CD8-positive, alpha-beta memory T cell (primary cell): ENCODE data around the gene CR1L. TPM values are rescaled to one million over a fixed set of nuclear protein-coding genes. Genes with fewer than 3 reads are reported as not detected.
"Not testable (repeated sequence)": the region's sequence is repeated elsewhere in the genome, so short reads cannot be mapped to it uniquely, and the experiment has no call there.

Experiments
- CTCF ChIA-PET: fragments of 350-600 bp; sonication (Branson Sonifier 250); formaldehyde crosslinking; loops from one replicate; lab custom pipeline; 2021; ENCODE audit warnings: antibody characterized with exemption; lab: Charles Lee
- POLR2A ChIA-PET: fragments of 350-600 bp; sonication (Branson Sonifier 250); formaldehyde crosslinking; loops from one replicate; lab custom pipeline; 2021; ENCODE audit warnings: antibody characterized with exemption; lab: Charles Lee
- DNase-seq, 5 donors: peaks; one replicate each; pipeline versions ENCODE4 v3.0.0 to v3.0.0-alpha.2; 2020 to 2022; ENCODE audit warnings: mixed read lengths in 1 of 5
- H3K27ac ChIP-seq: one replicate; pipeline ENCODE4 v1.7.0; 2013; ENCODE audit warnings: low read depth, mild to moderate bottlenecking, low read length, moderate library complexity
- H3K27me3 ChIP-seq: 2 replicates; pipeline ENCODE4 v1.7.0; 2013; ENCODE audit warnings: low read length, mild to moderate bottlenecking; ENCODE audit not compliant: insufficient read depth, poor library complexity, severe bottlenecking
- H3K36me3 ChIP-seq: 2 replicates; pipeline ENCODE4 v1.7.0; 2013; ENCODE audit warnings: mild to moderate bottlenecking, low read length, moderate library complexity; ENCODE audit not compliant: insufficient read depth
- H3K4me1 ChIP-seq: 2 replicates; pipeline ENCODE4 v1.7.0; 2013; ENCODE audit warnings: mild to moderate bottlenecking, low read length, moderate library complexity; ENCODE audit not compliant: insufficient read depth
- H3K4me3 ChIP-seq: 2 replicates; pipeline ENCODE4 v1.7.0; 2013; ENCODE audit warnings: mild to moderate bottlenecking, low read length
- H3K9me3 ChIP-seq: 2 replicates; pipeline ENCODE4 v1.7.0; 2013; ENCODE audit warnings: mild to moderate bottlenecking, low read length
- H3K27ac Mint-ChIP-seq, 8 donors: one replicate each; pipeline ENCODE4 v1.8.0; 2020 to 2021; ENCODE audit warnings: mixed read lengths in 8 of 8, mild to moderate bottlenecking in 6 of 8, inconsistent platforms in 3 of 8, moderate library complexity in 3 of 8
- H3K27me3 Mint-ChIP-seq, 2 donors: one replicate each; pipeline ENCODE4 v1.8.0; 2020 to 2021; ENCODE audit warnings: mixed read lengths in 2 of 2, mild to moderate bottlenecking in 1 of 2, moderate library complexity in 1 of 2
- H3K36me3 Mint-ChIP-seq, 3 donors: one replicate each; pipeline ENCODE4 v1.8.0; 2020 to 2021; ENCODE audit warnings: mixed read lengths in 3 of 3, inconsistent platforms in 1 of 3, mild to moderate bottlenecking in 1 of 3
- H3K4me1 Mint-ChIP-seq, 3 donors: one replicate each; pipeline ENCODE4 v1.8.0; 2020 to 2021; ENCODE audit warnings: mixed read lengths in 3 of 3, inconsistent platforms in 1 of 3, mild to moderate bottlenecking in 1 of 3
- H3K4me3 Mint-ChIP-seq, 7 donors: one replicate each; pipeline ENCODE4 v1.8.0; 2020 to 2021; ENCODE audit warnings: mixed read lengths in 7 of 7, mild to moderate bottlenecking in 6 of 7, moderate library complexity in 4 of 7, inconsistent platforms in 2 of 7
- H3K9me3 Mint-ChIP-seq, 5 donors: one replicate each; pipeline ENCODE4 v1.8.0; 2020 to 2022; ENCODE audit warnings: mixed read lengths in 5 of 5, mild to moderate bottlenecking in 3 of 5, moderate library complexity in 2 of 5, inconsistent platforms in 1 of 5
- polyA plus RNA-seq: library from polyadenylated mRNA; unstranded; fragments of 300-500 nt; fragmentation: Illumina TruSeq; gene quantifications from one replicate; pipeline ENCODE4 v1.2.3, GENCODE V29; 2021
- total RNA-seq, 2 experiments: library from RNA; stranded (reverse); gene quantifications; one replicate each; pipeline ENCODE4 v1.2.3, GENCODE V29; 2021

Gene CR1L
- total and polyA plus RNA-seq, 3 experiments from 2014 or later = not detected

DNA sequence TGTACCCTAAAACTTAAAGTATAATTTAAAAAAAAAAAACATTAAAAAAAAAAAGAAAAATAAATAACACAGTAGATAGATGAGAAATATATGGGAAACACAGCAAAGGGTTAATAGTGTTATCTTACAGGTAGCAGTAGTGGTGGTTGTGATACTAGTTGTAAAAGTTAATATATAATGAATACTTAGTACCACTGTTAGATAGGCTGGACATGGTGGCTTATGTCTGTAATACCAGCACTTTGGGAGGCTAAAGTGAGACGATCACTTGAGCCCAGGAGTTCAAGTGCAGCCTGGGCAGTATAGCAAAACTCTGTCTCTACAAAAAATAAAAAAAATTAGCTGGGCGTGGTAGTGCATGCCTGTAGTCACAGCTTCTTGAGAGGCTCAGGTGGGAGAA lies 74.3 kb downstream of the CR1L start:
- Mint-ChIP-seq H3K27me3 (peaks cover 3 to 6% of the 10 kb centered on the region in 2 donors), H3K4me1 (no peaks in the 10 kb centered on the region), H3K27ac (peak overlapping the region in 1 of 8 donors; percentile 47), H3K4me3 (no peak overlapping the region), H3K9me3 (peaks cover 0 to 4% (median 2%) of the 10 kb centered on the region in 5 donors), H3K36me3 (peaks cover 0 to 7% (median 0%) of the 10 kb centered on the region in 3 donors)
- DNase-seq = no peak
- Histone ChIP-seq H3K36me3 (no peaks in the 10 kb centered on the region), H3K27me3 (no peaks in the 10 kb centered on the region), H3K9me3 (no peaks in the 10 kb centered on the region), H3K27ac (no peak overlapping the region), H3K4me3 (no peak overlapping the region), H3K4me1 (no peaks in the 10 kb centered on the region)
- ChIA-PET POLR2A (no interaction called here), CTCF (interaction anchor here (0.7 kb wide), 1 partner anchor 78 kb away, joined by 3 read pairs; no protein-coding TSS in a partner anchor)

DNA sequence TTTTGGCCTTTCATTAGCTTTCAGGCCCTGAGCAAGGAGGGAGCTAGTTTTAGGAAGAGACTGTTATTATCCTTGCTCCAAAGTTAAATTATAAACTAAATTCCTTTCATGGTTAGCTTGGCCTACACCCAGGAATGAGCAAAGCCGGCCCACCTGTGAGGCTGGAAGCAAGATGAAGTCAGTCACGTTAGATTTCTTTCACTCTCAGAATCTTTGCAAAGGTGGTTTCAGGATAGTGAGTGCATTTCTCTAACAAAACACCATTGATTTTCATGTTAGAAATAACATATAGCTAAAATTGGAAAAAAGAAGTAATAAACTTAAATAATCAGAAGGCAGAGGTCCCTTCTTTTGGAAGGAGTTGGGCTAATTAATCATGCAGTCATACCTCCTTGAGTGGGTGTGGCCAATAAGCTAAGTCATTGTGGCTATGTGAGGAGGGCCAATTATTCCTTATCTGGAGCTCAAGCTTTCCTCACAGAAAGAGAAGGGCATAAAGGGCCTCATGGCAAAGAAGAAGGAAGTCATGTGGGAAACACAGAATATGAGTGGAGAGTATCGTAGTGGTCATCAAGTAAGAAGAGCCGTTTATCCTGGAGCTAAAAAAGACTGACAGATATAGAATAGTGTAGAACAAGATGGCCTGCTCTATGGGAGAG lies 83.4 kb downstream of the CR1L start:
- H3K4me3 Mint-ChIP-seq, H3K9me3 ChIP-seq, H3K27me3 Mint-ChIP-seq, H3K27me3 ChIP-seq, H3K36me3 ChIP-seq, H3K27ac Mint-ChIP-seq, H3K9me3 Mint-ChIP-seq, H3K4me1 ChIP-seq, DNase-seq, H3K27ac ChIP-seq, CTCF ChIA-PET, H3K4me3 ChIP-seq: not testable (repeated sequence)
- H3K4me1 Mint-ChIP-seq = peaks cover 9 to 17% (median 12%) of the 10 kb centered on the region in 3 donors
- peaks cover 0 to 17% (median 0%) of the 10 kb centered on the region in 3 donors for H3K36me3 Mint-ChIP-seq
- POLR2A ChIA-PET = interaction anchor here (0.7 kb wide), 1 partner anchor 63 kb away, joined by 9 read pairs; no protein-coding TSS in a partner anchor

GRCh38 chr1:207737503-207738157 lies 92.7 kb downstream of the CR1L start:
- H3K27ac Mint-ChIP-seq, H3K36me3 ChIP-seq, H3K4me1 Mint-ChIP-seq, POLR2A ChIA-PET, H3K27ac ChIP-seq, H3K27me3 ChIP-seq, H3K4me1 ChIP-seq, H3K36me3 Mint-ChIP-seq, H3K4me3 ChIP-seq, H3K4me3 Mint-ChIP-seq, DNase-seq, H3K9me3 Mint-ChIP-seq, H3K27me3 Mint-ChIP-seq, CTCF ChIA-PET, H3K9me3 ChIP-seq: not testable (repeated sequence)

GRCh38 chr1:207738158-207738659 lies 93.3 kb downstream of the CR1L start:
- CTCF ChIA-PET, H3K36me3 ChIP-seq, H3K9me3 ChIP-seq, POLR2A ChIA-PET, H3K4me1 ChIP-seq, H3K27ac Mint-ChIP-seq, H3K27me3 Mint-ChIP-seq, H3K9me3 Mint-ChIP-seq, H3K36me3 Mint-ChIP-seq, H3K27me3 ChIP-seq, H3K4me3 Mint-ChIP-seq, H3K4me1 Mint-ChIP-seq, H3K4me3 ChIP-seq, H3K27ac ChIP-seq: not testable (repeated sequence)
- DNase-seq = peak in 2 of 5 donors; percentile 23 to 79

DNA sequence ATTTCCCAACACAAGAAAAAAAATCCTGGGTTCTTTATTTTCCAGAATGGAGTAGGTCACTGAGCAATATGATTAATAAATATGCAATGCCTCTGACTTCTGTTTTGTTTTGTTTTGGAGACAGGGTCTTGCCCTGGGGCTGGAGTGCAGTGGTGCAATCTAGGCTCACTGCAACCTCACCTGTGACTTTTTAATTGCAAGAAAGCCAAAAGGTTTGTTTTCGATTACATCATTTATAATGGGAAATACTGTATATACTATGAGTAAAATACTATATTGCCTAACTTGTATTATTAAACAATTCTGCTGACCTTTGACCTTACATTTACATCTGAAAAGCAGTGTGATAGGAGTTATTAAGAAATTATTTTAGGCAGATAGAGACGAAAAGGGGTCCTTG lies 95.3 kb downstream of the CR1L start:
- no peak for DNase-seq
- Mint-ChIP-seq H3K9me3 (peaks cover 0 to 2% (median 2%) of the 10 kb centered on the region in 5 donors), H3K4me1 (peaks cover 2 to 8% (median 6%) of the 10 kb centered on the region in 3 donors), H3K4me3 (no peak overlapping the region), H3K27me3 (peaks cover 0 to 4% of the 10 kb centered on the region in 2 donors), H3K27ac (no peak overlapping the region), H3K36me3 (no peaks in the 10 kb centered on the region)
- Histone ChIP-seq H3K36me3 (no peaks in the 10 kb centered on the region), H3K4me3 (no peak overlapping the region), H3K4me1 (no peaks in the 10 kb centered on the region), H3K27ac (no peak overlapping the region), H3K9me3 (no peaks in the 10 kb centered on the region), H3K27me3 (no peaks in the 10 kb centered on the region)
- ChIA-PET POLR2A (no interaction called here), CTCF (no interaction called here)

GRCh38 chr1:207742850-207743555 lies 98.1 kb downstream of the CR1L start:
- POLR2A ChIA-PET = no interaction called here
- H3K4me3 ChIP-seq = no peak overlapping the region
- Mint-ChIP-seq H3K9me3 (peaks cover 0 to 2% (median 0%) of the 10 kb centered on the region in 5 donors), H3K36me3 (no peaks in the 10 kb centered on the region), H3K4me3 (no peak overlapping the region), H3K27me3 (peaks cover 0 to 4% of the 10 kb centered on the region in 2 donors), H3K4me1 (peaks cover 0 to 11% (median 6%) of the 10 kb centered on the region in 3 donors), H3K27ac (no peak overlapping the region)
- no peaks in the 10 kb centered on the region for H3K27me3 ChIP-seq
- no peaks in the 10 kb centered on the region for H3K9me3 ChIP-seq
- no peak overlapping the region for H3K27ac ChIP-seq
- DNase-seq = no peak
- H3K36me3 ChIP-seq = no peaks in the 10 kb centered on the region
- CTCF ChIA-PET = no interaction called here
- H3K4me1 ChIP-seq = no peaks in the 10 kb centered on the region

DNA sequence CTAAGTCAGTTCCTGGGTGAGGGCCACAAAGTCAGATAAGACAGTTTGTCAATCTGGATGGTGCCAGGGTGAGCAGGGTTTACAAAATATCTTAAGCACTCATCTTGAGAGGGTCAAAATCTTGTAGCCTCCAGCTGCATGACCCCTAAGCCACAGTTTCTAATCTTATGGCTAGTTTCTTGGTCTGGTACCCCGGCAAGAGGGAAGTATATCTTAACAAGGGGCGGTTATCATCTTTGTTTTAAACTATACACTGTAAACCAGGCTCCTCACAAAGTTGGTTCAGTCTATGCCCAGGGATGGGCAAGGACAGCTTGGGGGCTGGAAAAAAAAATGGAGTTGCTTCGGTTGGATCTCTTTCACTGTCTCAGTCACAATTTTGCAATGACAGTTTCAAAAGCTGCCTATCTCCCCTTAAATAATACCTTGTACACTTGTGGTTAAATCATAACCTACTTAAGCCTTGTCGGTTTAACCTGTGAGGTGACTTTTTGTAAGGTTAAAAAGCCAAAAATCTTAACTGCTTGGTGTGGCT lies 99.1 kb downstream of the CR1L start:
- POLR2A ChIA-PET = no interaction called here
- peaks cover 8 to 13% (median 8%) of the 10 kb centered on the region in 3 donors for H3K4me1 Mint-ChIP-seq
- Histone ChIP-seq H3K27me3 (no peaks in the 10 kb centered on the region), H3K36me3 (no peaks in the 10 kb centered on the region), H3K27ac (no peak overlapping the region), H3K4me3 (no peak overlapping the region), H3K9me3 (no peaks in the 10 kb centered on the region), H3K4me1 (peaks cover 9% of the 10 kb centered on the region)
- DNase-seq = no peak
- no peaks in the 10 kb centered on the region for H3K36me3 Mint-ChIP-seq
- no peak overlapping the region for H3K4me3 Mint-ChIP-seq
- H3K27me3 Mint-ChIP-seq = peaks cover 0 to 4% of the 10 kb centered on the region in 2 donors
- CTCF ChIA-PET = no interaction called here
- H3K9me3 Mint-ChIP-seq = peaks cover 0 to 2% (median 0%) of the 10 kb centered on the region in 5 donors
- no peak overlapping the region for H3K27ac Mint-ChIP-seq

DNA sequence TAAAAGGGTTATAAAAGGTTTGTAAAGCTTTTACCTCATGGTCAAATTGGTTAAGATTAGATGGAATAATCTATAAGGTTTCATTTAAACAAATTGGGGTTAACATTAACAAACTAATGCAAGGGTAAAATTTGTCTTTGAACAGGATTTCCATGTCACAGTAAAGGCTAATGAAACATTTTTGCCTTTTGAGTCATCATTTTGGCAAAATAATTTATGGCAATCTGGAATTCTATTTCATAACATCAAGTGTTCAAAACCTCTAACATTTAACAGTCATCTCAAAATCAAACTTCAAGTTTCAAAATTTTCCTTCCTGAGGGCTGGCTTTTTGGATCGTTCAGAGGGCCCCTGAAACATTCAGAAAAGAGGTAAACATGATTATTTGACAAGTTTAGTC lies 100.4 kb downstream of the CR1L start:
- ChIA-PET POLR2A (no interaction called here), CTCF (no interaction called here)
- Histone ChIP-seq H3K36me3 (no peaks in the 10 kb centered on the region), H3K4me3 (no peak overlapping the region), H3K27me3 (no peaks in the 10 kb centered on the region), H3K9me3 (no peaks in the 10 kb centered on the region), H3K4me1 (peaks cover 21% of the 10 kb centered on the region), H3K27ac (no peak overlapping the region)
- Mint-ChIP-seq H3K27ac (no peak overlapping the region), H3K9me3 (peaks cover 0 to 2% (median 0%) of the 10 kb centered on the region in 5 donors), H3K27me3 (peaks cover 0 to 4% of the 10 kb centered on the region in 2 donors), H3K4me3 (no peak overlapping the region), H3K36me3 (no peaks in the 10 kb centered on the region), H3K4me1 (peaks cover 16 to 23% (median 19%) of the 10 kb centered on the region in 3 donors)
- no peak for DNase-seq
